Activated CD4-positive, alpha-beta T cell treated with anti-CD3 and anti-CD28 coated beads for 24 hours (primary cell): Measurements from ENCODE around the gene USP17L15.
"Not testable (repeated sequence)": the region's sequence is repeated elsewhere in the genome, so short reads cannot be mapped to it uniquely, and the experiment has no call there.

ENCODE experiments used
- DNase-seq, 2 donors: peaks; one replicate each; pipeline ENCODE4 v3.0.0-alpha.2; 2020; ENCODE audit warnings: low read depth in 2 of 2

Gene USP17L15, protein sequence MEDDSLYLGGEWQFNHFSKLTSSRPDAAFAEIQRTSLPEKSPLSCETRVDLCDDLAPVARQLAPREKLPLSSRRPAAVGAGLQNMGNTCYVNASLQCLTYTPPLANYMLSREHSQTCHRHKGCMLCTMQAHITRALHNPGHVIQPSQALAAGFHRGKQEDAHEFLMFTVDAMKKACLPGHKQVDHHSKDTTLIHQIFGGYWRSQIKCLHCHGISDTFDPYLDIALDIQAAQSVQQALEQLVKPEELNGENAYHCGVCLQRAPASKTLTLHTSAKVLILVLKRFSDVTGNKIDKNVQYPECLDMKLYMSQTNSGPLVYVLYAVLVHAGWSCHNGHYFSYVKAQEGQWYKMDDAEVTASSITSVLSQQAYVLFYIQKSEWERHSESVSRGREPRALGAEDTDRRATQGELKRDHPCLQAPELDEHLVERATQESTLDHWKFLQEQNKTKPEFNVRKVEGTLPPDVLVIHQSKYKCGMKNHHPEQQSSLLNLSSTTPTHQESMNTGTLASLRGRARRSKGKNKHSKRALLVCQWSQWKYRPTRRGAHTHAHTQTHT

DNA sequence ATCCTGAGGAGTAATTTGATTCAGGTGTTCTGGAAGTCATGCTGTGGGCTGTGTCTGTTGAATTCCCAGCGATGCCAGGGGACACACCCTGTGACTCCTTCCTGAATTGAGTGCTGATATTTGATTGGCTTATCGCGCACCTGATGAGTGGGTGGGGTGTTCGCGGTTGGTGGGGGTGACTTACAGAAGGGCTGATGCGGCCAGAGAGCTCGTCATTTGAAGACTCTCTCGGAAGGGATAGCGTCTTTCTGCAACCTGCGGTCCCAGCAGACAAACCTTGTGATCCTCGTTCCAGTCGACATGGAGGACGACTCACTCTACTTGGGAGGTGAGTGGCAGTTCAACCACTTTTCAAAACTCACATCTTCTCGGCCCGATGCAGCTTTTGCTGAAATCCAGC, at the start of gene USP17L15:
TSS of gene USP17L15 (plus strand) at position 301 of the 400 bp plus-strand sequence. CDS start at position 301, 0 bp downstream.
- not testable (repeated sequence) for DNase-seq

DNA sequence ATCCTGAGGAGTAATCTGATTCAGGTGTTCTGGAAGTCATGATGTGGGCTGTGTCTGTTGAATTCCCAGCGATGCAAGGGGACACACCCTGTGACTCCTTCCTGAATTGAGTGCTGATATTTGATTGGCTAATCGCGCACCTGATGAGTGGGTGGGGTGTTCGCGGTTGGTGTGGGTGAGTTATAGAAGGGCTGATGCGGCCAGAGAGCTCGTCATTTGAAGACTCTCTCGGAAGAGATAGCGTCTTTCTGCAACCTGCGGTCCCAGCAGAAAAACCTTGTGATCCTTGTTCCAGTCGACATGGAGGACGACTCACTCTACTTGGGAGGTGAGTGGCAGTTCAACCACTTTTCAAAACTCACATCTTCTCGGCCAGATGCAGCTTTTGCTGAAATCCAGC, 23.8 kb upstream of the USP17L15 start, which contains the start of gene USP17L10:
TSS of gene USP17L10 (plus strand) at position 301 of the 400 bp plus-strand sequence. CDS start at position 301, 0 bp downstream.
- DNase-seq = not testable (repeated sequence)

DNA sequence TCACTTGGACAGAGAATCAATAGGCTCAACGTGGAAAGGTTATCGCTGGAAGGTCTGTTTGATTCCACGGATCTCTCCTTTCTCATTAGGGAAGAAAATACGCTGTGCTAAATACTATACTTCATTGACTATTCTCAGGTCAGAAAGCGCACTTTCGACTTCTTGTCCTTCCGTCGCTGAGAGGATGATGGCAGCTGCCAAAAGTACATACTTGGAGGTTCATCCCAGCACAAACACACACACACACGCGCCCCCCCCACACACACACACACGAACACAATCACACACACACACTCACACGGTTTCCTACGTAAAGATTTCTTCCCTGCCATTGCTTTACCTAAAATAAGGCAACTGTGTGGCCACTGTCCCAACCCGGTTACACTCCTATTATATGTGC, 19.5 kb upstream of the USP17L15 start:
- not testable (repeated sequence) for DNase-seq

DNA sequence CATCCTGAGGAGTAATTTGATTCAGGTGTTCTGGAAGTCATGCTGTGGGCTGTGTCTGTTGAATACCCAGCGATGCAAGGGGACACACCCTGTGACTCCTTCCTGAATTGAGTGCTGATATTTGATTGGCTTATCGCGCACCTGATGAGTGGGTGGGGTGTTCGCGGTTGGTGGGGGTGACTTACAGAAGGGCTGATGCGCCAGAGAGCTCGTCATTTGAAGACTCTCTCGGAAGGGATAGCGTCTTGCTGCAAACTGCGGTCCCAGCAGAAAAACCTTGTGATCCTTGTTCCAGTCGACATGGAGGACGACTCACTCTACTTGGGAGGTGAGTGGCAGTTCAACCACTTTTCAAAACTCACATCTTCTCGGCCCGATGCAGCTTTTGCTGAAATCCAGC, 19.1 kb upstream of the USP17L15 start, which contains the start of gene USP17L11:
TSS of gene USP17L11 (plus strand) at position 301 of the 400 bp plus-strand sequence. CDS start at position 301, 0 bp downstream.
- DNase-seq = not testable (repeated sequence)

DNA sequence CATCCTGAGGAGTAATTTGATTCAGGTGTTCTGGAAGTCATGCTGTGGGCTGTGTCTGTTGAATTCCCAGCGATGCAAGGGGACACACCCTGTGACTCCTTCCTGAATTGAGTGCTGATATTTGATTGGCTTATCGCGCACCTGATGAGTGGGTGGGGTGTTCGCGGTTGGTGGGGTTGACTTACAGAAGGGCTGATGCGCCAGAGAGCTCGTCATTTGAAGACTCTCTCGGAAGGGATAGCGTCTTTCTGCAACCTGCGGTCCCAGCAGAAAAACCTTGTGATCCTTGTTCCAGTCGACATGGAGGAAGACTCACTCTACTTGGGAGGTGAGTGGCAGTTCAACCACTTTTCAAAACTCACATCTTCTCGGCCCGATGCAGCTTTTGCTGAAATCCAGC, 14.3 kb upstream of the USP17L15 start, which contains the start of gene USP17L12:
TSS of gene USP17L12 (plus strand) at position 301 of the 400 bp plus-strand sequence. CDS start at position 301, 0 bp downstream.
- not testable (repeated sequence) for DNase-seq

DNA sequence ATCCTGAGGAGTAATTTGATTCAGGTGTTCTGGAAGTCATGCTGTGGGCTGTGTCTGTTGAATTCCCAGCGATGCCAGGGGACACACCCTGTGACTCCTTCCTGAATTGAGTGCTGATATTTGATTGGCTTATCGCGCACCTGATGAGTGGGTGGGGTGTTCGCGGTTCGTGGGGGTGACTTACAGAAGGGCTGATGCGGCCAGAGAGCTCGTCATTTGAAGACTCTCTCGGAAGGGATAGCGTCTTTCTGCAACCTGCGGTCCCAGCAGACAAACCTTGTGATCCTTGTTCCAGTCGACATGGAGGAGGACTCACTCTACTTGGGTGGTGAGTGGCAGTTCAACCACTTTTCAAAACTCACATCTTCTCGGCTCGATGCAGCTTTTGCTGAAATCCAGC, 9.6 kb upstream of the USP17L15 start, which contains the start of gene USP17L13:
TSS of gene USP17L13 (plus strand) at position 301 of the 400 bp plus-strand sequence. CDS start at position 301, 0 bp downstream.
- not testable (repeated sequence) for DNase-seq

DNA sequence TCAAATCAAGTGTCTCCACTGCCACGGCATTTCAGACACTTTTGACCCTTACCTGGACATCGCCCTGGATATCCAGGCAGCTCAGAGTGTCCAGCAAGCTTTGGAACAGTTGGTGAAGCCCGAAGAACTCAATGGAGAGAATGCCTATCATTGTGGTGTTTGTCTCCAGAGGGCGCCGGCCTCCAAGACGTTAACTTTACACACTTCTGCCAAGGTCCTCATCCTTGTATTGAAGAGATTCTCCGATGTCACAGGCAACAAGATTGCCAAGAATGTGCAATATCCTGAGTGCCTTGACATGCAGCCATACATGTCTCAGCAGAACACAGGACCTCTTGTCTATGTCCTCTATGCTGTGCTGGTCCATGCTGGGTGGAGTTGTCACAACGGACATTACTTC, 3.9 kb upstream of the USP17L15 start:
- DNase-seq = not testable (repeated sequence)

DNA sequence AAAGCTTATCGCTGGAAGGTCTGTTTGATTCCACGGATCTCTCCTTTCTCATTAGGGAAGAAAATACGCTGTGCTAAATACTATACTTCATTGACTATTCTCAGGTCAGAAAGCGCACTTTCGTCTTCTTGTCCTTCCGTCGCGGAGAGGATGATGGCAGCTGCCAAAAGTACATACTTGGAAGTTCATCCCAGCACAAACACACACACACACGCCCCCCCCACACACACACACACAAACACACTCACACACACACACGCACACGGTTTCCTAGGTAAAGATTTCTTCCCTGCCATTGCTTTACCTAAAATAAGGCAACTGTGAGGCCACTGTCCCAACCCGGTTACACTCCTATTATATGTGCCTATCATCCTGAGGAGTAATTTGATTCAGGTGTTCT, 4.3 kb downstream of the USP17L15 start:
- not testable (repeated sequence) for DNase-seq

DNA sequence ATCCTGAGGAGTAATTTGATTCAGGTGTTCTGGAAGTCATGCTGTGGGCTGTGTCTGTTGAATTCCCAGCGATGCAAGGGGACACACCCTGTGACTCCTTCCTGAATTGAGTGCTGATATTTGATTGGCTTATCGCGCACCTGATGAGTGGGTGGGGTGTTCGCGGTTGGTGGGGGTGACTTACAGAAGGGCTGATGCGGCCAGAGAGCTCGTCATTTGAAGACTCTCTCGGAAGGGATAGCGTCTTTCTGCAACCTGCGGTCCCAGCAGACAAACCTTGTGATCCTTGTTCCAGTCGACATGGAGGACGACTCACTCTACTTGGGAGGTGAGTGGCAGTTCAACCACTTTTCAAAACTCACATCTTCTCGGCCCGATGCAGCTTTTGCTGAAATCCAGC, 9.4 kb downstream of the USP17L15 start, which contains the start of gene USP17L17:
TSS of gene USP17L17 (plus strand) at position 301 of the 400 bp plus-strand sequence. CDS start at position 301, 0 bp downstream.
- not testable (repeated sequence) for DNase-seq

DNA sequence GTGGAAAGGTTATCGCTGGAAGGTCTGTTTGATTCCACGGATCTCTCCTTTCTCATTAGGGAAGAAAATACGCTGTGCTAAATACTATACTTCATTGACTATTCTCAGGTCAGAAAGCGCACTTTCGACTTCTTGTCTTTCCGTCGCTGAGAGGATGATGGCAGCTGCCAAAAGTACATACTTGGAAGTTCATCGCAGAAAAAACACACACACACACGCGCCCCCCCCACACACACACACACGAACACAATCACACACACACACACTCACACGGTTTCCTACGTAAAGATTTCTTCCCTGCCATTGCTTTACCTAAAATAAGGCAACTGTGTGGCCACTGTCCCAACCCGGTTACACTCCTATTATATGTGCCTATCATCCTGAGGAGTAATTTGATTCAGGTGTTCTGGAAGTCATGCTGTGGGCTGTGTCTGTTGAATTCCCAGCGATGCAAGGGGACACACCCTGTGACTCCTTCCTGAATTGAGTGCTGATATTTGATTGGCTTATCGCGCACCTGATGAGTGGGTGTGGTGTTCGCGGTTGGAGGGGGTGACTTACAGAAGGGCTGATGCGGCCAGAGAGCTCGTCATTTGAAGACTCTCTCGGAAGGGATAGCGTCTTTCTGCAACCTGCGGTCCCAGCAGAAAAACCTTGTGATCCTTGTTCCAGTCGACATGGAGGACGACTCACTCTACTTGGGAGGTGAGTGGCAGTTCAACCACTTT, 13.9 kb downstream of the USP17L15 start, which contains the start of gene USP17L18:
TSS of gene USP17L18 (plus strand) at position 678 of the 728 bp plus-strand sequence. CDS start at position 678, 0 bp downstream.
- DNase-seq = not testable (repeated sequence)

DNA sequence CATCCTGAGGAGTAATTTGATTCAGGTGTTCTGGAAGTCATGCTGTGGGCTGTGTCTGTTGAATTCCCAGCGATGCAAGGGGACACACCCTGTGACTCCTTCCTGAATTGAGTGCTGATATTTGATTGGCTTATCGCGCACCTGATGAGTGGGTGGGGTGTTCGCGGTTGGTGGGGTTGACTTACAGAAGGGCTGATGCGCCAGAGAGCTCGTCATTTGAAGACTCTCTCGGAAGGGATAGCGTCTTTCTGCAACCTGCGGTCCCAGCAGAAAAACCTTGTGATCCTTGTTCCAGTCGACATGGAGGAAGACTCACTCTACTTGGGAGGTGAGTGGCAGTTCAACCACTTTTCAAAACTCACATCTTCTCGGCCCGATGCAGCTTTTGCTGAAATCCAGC, 18.9 kb downstream of the USP17L15 start, which contains the start of gene USP17L19:
TSS of gene USP17L19 (plus strand) at position 301 of the 400 bp plus-strand sequence. CDS start at position 301, 0 bp downstream.
- DNase-seq = not testable (repeated sequence)

DNA sequence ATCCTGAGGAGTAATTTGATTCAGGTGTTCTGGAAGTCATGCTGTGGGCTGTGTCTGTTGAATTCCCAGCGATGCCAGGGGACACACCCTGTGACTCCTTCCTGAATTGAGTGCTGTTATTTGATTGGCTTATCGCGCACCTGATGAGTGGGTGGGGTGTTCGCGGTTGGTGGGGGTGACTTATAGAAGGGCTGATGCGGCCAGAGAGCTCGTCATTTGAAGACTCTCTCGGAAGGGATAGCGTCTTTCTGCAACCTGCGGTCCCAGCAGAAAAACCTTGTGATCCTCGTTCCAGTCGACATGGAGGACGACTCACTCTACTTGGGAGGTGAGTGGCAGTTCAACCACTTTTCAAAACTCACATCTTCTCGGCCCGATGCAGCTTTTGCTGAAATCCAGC, 23.6 kb downstream of the USP17L15 start, which contains the start of gene USP17L20:
TSS of gene USP17L20 (plus strand) at position 301 of the 400 bp plus-strand sequence. CDS start at position 301, 0 bp downstream.
- not testable (repeated sequence) for DNase-seq

DNA sequence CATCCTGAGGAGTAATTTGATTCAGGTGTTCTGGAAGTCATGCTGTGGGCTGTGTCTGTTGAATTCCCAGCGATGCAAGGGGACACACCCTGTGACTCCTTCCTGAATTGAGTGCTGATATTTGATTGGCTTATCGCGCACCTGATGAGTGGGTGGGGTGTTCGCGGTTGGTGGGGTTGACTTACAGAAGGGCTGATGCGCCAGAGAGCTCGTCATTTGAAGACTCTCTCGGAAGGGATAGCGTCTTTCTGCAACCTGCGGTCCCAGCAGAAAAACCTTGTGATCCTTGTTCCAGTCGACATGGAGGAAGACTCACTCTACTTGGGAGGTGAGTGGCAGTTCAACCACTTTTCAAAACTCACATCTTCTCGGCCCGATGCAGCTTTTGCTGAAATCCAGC, 28.4 kb downstream of the USP17L15 start, which contains the start of gene USP17L21:
TSS of gene USP17L21 (plus strand) at position 301 of the 400 bp plus-strand sequence. CDS start at position 301, 0 bp downstream.
- DNase-seq = not testable (repeated sequence)

DNA sequence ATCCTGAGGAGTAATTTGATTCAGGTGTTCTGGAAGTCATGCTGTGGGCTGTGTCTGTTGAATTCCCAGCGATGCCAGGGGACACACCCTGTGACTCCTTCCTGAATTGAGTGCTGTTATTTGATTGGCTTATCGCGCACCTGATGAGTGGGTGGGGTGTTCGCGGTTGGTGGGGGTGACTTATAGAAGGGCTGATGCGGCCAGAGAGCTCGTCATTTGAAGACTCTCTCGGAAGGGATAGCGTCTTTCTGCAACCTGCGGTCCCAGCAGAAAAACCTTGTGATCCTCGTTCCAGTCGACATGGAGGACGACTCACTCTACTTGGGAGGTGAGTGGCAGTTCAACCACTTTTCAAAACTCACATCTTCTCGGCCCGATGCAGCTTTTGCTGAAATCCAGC, 33.1 kb downstream of the USP17L15 start, which contains the start of gene USP17L22:
TSS of gene USP17L22 (plus strand) at position 301 of the 400 bp plus-strand sequence. CDS start at position 301, 0 bp downstream.
- not testable (repeated sequence) for DNase-seq

DNA sequence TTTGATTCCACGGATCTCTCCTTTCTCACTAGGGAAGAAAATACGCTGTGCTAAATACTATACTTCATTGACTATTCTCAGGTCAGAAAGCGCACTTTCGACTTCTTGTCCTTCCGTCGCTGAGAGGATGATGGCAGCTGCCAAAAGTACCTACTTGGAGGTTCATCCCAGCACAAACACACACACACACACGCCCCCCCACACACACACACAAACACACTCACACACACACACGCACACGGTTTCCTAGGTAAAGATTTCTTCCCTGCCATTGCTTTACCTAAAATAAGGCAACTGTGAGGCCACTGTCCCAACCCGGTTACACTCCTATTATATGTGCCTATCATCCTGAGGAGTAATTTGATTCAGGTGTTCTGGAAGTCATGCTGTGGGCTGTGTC, 37.5 kb downstream of the USP17L15 start:
- not testable (repeated sequence) for DNase-seq
